Hematopoietic multipotent progenitor cell treated with erythropoietin and hydrocortisone succinate and interleukin-3 and kit ligand, for 6 days (in vitro differentiated cells): ENCODE results near the gene LRRC72.
"Not testable (repeated sequence)": the region's sequence is repeated elsewhere in the genome, so short reads cannot be mapped to it uniquely, and the experiment has no call there.

ENCODE experiments used
- DNase-seq: peaks from one replicate; pipeline ENCODE4 v3.0.0-alpha.2; 2015

LRRC72 gene

GRCh38 chr7:16526742-16527540 is at the start of gene LRRC72:
LRRC72 (plus strand) TSS chr7:16526825; CDS start chr7:16526953, 128 bp downstream.
- no peak for DNase-seq

GRCh38 chr7:16479161-16479560 is 47.5 kb upstream of the LRRC72 start:
- DNase-seq = no peak

GRCh38 chr7:16479591-16479990 is 47.0 kb upstream of the LRRC72 start:
- no peak for DNase-seq

GRCh38 chr7:16484453-16485158 is 42.0 kb upstream of the LRRC72 start:
- no peak for DNase-seq

- DNase-seq = no peak
Observed at GRCh38 chr7:16491148-16491547, 35.5 kb upstream of the LRRC72 start.

GRCh38 chr7:16492513-16493062 is 34.0 kb upstream of the LRRC72 start:
- peak; percentile 3 for DNase-seq

- no peak for DNase-seq
Observed at GRCh38 chr7:16493266-16493665, 33.4 kb upstream of the LRRC72 start.

- no peak for DNase-seq
Observed at GRCh38 chr7:16494551-16494950, 32.1 kb upstream of the LRRC72 start.

GRCh38 chr7:16494955-16495719 is 31.5 kb upstream of the LRRC72 start:
- DNase-seq = no peak

GRCh38 chr7:16498122-16498521 is 28.5 kb upstream of the LRRC72 start:
- no peak for DNase-seq

- no peak for DNase-seq
Observed at GRCh38 chr7:16502303-16502702, 24.3 kb upstream of the LRRC72 start.

- DNase-seq = no peak
Observed at GRCh38 chr7:16504019-16504418, 22.6 kb upstream of the LRRC72 start.

- peak; percentile 11 for DNase-seq
Observed at GRCh38 chr7:16506422-16506821, 20.2 kb upstream of the LRRC72 start.

- DNase-seq = no peak
Observed at GRCh38 chr7:16509829-16510228, 16.8 kb upstream of the LRRC72 start.

GRCh38 chr7:16511314-16511713 is 15.3 kb upstream of the LRRC72 start:
- no peak for DNase-seq

- DNase-seq = no peak
Observed at GRCh38 chr7:16512097-16512496, 14.5 kb upstream of the LRRC72 start.

- DNase-seq = no peak
Observed at GRCh38 chr7:16514271-16514670, 12.4 kb upstream of the LRRC72 start.

GRCh38 chr7:16514729-16515128 is 11.9 kb upstream of the LRRC72 start:
- no peak for DNase-seq

GRCh38 chr7:16515785-16516685 is 10.6 kb upstream of the LRRC72 start:
- no peak for DNase-seq

GRCh38 chr7:16519985-16520384 is 6.6 kb upstream of the LRRC72 start:
- not testable (repeated sequence) for DNase-seq

GRCh38 chr7:16524332-16524731 is 2.3 kb upstream of the LRRC72 start:
- no peak for DNase-seq

GRCh38 chr7:16528520-16528919 is 1.9 kb downstream of the LRRC72 start:
- no peak for DNase-seq
